Mesothelial cell of epicardium (in vitro differentiated cells): ENCODE measurements around the gene RBMS1. TPM values are rescaled to one million over a fixed set of nuclear protein-coding genes. Genes with fewer than 3 reads are reported as not detected.

Experiments
- DNase-seq, 2 experiments: peaks; one replicate each; pipeline ENCODE4 v3.0.0; 2021; ENCODE audit warnings: low spot score in 2 of 2; ENCODE audit not compliant: unreplicated experiment in 2 of 2
- H3K27ac Mint-ChIP-seq: 2 replicates; pipeline ENCODE4 v1.8.0; 2021; ENCODE audit warnings: mixed read lengths
- H3K27me3 Mint-ChIP-seq: 2 replicates; pipeline ENCODE4 v1.8.0; 2021; ENCODE audit warnings: low read depth, mixed read lengths
- H3K36me3 Mint-ChIP-seq: 2 replicates; pipeline ENCODE4 v1.8.0; 2021; ENCODE audit warnings: mixed read lengths
- H3K4me1 Mint-ChIP-seq: 2 replicates; pipeline ENCODE4 v1.8.0; 2021; ENCODE audit warnings: mixed read lengths
- H3K4me3 Mint-ChIP-seq: 2 replicates; pipeline ENCODE4 v1.8.0; 2021; ENCODE audit warnings: mild to moderate bottlenecking, moderate library complexity, mixed read lengths
- H3K9me3 Mint-ChIP-seq: 2 replicates; pipeline ENCODE4 v1.8.0; 2021; ENCODE audit warnings: mixed read lengths
- CTCF ChIP-seq: fragments of 200-600 bp; sonication (generic); IDR thresholded peaks from one replicate; pipeline ENCODE4 v1.5.0; 2021; ENCODE audit warnings: antibody characterized with exemption; ENCODE audit not compliant: unreplicated experiment
- total RNA-seq: library from RNA; stranded (reverse); gene quantifications from 3 replicates; pipeline ENCODE4 v1.2.1, GENCODE V29; 2021

RBMS1 gene
- total RNA-seq, 1 donor from 2014 or later = 128 TPM

GRCh38 chr2:160278879-160279177 is 214.8 kb downstream of the RBMS1 start:
- Mint-ChIP-seq H3K27me3 (no peaks in the 10 kb centered on the region), H3K4me3 (no peak overlapping the region), H3K36me3 (peaks cover 46% of the 10 kb centered on the region), H3K9me3 (no peaks in the 10 kb centered on the region), H3K4me1 (peaks cover 22% of the 10 kb centered on the region), H3K27ac (no peak overlapping the region)
- TF ChIP-seq CTCF = no peak
- no peak for DNase-seq

- Mint-ChIP-seq H3K36me3 (peaks cover 44% of the 10 kb centered on the region), H3K27ac (peak overlapping the region; percentile 6)
- no peak for DNase-seq
Observed at GRCh38 chr2:160278101-160278878, 215.3 kb downstream of the RBMS1 start.

GRCh38 chr2:160277151-160277550 is 216.5 kb downstream of the RBMS1 start:
- Mint-ChIP-seq H3K27me3 (no peaks in the 10 kb centered on the region), H3K27ac (no peak overlapping the region), H3K4me3 (no peak overlapping the region), H3K4me1 (peaks cover 35% of the 10 kb centered on the region), H3K9me3 (no peaks in the 10 kb centered on the region), H3K36me3 (peaks cover 41% of the 10 kb centered on the region)
- TF ChIP-seq CTCF = no peak
- no peak for DNase-seq

More at GRCh38 chr2:160278101-160278878, 215.3 kb downstream of the RBMS1 start:
- Mint-ChIP-seq H3K9me3 (no peaks in the 10 kb centered on the region), H3K4me1 (peaks cover 26% of the 10 kb centered on the region), H3K4me3 (no peak overlapping the region), H3K27me3 (no peaks in the 10 kb centered on the region)
- no peak for TF ChIP-seq CTCF

GRCh38 chr2:160275656-160276055 is 218.0 kb downstream of the RBMS1 start:
- Mint-ChIP-seq H3K4me3 (no peak overlapping the region), H3K9me3 (no peaks in the 10 kb centered on the region), H3K27me3 (no peaks in the 10 kb centered on the region), H3K36me3 (peaks cover 41% of the 10 kb centered on the region), H3K27ac (peak overlapping the region; percentile 54), H3K4me1 (peaks cover 48% of the 10 kb centered on the region)
- DNase-seq = no peak
- no peak for TF ChIP-seq CTCF

- no peak for DNase-seq
- Mint-ChIP-seq H3K9me3 (no peaks in the 10 kb centered on the region), H3K4me3 (peak overlapping the region; percentile 14), H3K27me3 (no peaks in the 10 kb centered on the region), H3K36me3 (peaks cover 19% of the 10 kb centered on the region), H3K4me1 (peaks cover 59% of the 10 kb centered on the region), H3K27ac (peak overlapping the region; percentile 100)
- no peak for TF ChIP-seq CTCF
Observed at GRCh38 chr2:160271171-160272086, 222.2 kb downstream of the RBMS1 start.
